ENCODE measurements around the gene GGA1.
"Not testable (repeated sequence)": the region's sequence is repeated elsewhere in the genome, so short reads cannot be mapped to it uniquely, and the experiment has no call there.

The GGA1 gene

DNA sequence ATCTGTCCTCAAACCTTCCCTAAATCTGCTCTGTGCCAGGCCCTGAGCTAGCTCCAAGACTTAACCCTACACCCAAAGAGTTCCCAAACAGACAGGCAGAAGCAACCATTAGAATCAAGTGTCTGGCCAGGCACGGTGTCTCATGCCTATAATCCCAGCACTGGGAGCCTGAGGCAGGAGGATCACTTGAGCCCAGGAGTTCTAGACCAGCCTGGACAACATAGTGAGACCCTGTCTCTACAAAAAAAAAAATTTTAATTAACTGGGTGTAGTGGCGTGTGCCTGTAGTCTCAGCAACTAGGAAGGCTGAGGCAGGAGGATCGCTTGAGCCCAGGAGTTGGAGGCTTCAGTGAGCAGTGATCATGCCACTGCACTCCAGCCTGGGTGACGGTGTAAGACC lies 47.9 kb downstream of the GGA1 start:
- DNase-seq, result not testable (repeated sequence)

DNA sequence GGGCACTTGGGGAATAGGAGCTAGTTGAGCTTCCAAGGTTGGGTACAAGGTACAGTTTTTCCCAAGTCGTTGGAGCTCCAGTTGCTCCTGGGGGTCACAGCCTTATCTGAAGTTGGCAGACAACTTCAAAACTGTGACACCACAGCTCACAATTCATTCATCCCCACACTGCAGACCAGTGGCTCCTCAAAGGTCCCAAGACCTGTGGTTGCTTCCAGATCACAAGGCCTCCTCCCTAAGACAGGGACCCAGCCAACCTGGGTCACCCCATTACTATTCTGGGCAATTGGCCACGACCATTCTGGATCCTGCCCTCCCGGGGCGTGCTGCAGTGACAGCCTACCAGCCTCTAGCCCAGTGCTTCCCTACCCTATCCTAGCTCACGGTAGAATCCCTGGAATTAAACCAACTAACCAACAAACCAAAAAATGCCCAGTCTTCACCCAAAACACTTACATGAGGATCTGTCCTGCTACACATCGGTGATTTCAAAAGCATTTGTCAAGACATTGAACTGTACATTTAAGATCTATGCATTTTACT lies 49.0 kb downstream of the GGA1 start:
- no peak for DNase-seq

DNA sequence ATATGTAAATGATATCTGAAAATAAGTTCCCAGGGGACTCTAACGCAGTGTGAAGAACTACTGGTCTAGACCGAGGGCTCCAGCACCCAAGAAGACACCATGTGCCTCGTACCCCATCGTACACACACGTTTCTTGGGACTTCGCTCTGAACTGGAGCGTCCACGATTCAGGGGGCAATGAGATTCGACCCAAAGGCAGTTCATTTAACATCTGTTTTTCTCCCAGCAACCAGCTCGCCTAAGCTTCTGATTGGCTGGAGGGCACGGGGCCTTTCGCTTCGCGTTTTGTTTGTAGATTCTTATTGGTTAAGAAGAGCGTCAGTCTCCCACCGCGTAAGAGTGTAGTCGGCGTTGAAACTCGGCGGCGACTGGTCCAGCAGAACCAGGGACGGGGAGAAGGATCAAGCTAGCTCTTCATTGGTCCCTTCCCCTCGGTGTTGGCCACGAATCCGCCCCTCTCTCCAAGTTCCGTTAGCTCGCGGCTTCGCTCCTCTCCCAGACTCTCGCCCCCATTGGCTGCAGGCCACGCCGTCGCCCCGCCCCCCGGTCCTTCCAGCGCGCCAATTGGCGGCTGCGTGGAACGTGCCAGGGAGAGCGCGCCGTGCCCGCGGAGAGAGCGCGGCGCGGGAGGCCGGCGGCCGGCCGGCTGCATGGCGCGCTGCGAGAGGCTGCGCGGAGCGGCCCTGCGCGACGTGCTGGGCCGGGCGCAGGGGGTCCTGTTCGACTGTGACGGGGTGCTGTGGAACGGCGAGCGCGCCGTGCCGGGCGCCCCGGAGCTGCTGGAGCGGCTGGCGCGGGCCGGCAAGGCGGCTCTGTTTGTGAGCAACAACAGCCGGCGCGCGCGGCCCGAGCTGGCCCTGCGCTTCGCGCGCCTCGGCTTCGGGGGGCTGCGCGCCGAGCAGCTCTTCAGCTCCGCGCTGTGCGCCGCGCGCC lies 49.8 kb downstream of the GGA1 start, which contains the start of gene PDXP:
Gene PDXP, plus strand, starts transcription at position 591 of the 933 bp plus-strand sequence. Its CDS starts 60 bp downstream, at position 651.
- DNase-seq, result peak; percentile 99

DNA sequence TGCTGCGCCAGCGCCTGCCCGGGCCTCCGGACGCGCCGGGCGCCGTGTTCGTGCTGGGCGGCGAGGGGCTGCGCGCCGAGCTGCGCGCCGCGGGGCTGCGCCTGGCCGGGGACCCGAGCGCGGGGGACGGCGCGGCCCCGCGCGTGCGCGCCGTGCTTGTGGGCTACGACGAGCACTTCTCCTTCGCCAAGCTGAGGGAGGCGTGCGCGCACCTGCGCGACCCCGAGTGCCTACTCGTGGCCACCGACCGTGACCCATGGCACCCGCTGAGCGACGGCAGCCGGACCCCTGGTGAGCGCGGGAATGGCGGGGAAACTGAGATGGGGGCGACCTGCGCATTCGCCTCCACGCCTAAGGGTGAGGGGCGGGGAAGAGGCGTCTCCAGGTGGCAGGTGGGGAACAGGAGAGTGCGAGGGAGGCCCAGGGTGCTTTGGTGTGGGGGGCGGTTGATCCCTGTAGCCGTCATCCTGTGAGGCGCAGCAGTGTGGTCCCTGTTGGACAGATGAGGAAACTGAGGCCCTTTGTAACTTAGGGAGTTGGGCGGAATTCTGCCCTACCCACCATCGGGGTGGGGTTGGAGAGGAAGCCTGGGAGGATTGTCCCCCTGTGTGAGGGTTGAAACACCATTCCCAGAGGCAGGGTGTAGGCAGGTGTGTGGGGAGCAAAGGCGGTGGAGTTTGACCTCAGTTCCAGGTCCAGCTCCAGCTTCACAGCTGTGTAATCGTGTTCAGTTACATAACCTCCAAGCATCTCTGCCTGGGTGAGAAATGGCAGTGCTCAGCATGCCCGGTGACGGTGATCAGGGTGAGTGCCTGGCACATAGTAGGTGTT lies 50.6 kb downstream of the GGA1 start:
- DNase-seq, result no peak

DNA sequence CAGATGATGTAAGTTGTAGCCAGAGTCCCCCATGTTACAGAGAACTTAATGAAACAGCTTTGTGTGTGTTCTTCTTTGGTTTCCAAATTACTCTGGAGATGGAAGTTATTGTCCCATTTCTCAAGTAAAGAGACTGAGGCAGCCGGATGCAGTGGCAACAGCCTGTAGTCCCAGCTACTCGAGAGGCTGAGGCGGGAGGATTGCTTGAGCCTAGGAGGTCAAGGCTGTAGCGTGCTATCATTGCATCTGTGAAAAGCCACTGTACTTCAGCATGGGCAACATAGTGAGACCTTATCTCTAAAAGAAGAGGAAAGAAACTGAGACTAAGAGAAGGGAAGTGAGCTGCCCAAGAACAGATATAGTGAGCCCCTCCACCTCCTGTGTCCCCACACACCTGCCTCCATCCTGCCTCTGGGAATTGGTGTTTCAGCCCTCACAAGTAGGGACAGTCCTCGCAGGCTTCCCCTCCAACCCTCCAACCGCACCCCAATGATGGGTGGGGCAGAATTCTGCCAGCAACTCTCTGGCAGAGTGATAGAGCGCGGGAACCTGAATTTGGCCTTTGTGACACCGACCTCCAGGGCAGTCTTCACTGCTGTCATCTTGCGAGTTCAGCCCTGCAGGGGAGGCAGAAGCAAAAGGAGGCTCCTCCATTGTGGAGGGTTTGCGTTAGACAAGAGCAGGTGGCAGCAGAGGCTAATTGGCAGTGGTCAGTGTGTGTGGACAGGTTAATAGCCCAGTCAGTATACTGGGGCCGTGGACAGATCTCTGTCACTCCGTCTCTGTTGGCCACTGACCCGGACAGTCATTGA lies 51.5 kb downstream of the GGA1 start:
- DNase-seq, result no peak

DNA sequence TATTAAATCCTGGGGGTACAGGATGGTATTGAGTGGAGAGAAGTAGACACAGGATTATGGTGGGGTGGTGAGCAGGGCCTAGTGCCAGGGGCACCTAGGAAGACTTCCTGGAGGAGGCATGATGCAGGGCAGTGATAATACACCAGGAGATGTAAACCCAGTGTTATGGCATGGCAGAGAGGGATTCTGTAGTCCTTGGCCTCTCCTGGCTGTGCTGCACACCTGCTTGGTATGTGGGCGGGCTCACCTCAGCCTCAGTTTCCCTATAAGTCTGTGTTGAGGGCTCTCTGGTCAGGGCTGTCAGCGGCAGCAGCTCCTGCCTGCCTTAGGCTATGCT lies 52.0 kb downstream of the GGA1 start:
- no peak for DNase-seq

DNA sequence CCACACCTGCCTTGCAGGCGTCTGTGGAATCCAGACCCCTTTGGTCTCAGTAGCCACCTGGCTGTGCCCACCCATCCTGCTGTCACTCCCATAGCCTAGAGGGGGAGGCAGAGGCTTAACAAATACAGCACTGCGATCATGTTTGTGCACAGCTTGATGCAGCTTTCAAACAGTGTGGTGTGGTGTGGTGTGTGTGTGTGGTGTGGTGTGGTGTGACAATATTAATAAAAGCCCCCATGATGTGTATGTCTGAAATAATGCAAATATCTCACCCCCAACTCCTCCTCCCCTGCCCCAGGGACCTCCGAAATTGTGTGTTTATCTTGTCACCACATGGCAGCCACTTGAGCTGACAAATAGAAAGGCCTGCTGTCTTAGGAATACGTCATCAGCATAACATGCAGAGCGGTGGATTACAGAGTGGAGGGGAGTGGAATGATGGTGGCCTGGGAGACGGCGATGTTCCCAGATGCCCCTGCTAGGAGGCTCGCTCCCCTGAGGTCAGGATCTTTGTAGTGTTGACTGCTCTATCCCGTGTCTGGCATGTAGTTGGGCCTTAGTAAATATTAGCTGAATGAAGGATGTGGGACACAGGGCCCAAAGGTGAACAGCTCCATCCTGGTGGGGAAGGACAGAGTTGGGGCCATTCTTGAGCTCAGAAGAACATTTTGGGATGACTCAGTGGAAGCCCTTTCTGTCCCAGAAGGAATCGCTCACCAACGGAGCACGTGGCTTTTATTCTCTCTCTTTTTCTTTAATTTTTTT lies 52.7 kb downstream of the GGA1 start:
- DNase-seq, result peak; percentile 42

DNA sequence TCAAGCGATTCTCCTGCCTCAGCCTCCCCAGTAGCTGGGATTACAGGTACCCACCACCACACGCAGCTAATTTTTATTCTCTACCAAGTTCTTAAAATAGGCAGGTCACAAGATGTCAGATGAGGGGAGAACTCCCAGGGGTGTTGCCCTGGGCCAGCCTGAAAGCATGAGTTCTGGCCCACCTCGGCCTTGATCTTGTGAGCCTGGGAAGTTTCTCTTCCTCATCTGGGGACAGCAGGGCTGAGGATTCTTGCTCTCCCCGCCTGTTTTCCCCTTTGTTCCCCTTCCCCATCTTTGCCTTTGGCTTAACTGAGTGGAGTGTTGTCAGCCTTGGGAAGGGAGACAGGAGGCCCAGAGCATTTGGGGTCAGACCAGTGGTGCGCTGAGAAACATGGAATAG lies 53.4 kb downstream of the GGA1 start:
- DNase-seq, result no peak

DNA sequence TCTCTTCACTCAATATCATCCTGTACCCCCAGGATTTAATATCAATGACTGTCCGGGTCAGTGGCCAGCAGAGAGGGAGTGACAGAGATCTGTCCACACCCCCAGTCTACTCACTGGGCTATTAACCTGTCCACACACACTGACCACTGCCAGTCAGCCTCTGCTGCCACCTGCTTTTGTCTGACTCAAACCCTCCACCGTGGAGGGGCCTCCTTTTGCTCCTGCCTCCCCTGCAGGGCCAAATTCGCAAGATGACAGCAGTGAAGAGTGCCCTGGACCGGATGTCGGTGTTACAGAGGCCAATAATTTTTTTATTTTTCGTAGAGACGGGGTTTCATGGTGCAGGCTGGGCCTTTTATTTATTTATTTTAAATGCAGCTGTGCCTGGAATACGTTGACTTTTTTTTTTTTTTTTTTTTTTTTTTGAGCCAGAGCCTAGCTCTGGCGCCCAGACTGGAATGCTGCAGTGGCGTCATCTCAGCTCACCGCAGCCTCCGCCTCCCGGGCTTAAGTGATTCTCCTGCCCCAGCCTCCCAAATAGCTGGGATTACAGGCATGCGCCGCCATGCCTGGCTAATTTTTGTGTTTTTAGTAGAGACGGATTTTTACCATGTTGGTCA lies 55.0 kb downstream of the GGA1 start:
- no peak for DNase-seq

DNA sequence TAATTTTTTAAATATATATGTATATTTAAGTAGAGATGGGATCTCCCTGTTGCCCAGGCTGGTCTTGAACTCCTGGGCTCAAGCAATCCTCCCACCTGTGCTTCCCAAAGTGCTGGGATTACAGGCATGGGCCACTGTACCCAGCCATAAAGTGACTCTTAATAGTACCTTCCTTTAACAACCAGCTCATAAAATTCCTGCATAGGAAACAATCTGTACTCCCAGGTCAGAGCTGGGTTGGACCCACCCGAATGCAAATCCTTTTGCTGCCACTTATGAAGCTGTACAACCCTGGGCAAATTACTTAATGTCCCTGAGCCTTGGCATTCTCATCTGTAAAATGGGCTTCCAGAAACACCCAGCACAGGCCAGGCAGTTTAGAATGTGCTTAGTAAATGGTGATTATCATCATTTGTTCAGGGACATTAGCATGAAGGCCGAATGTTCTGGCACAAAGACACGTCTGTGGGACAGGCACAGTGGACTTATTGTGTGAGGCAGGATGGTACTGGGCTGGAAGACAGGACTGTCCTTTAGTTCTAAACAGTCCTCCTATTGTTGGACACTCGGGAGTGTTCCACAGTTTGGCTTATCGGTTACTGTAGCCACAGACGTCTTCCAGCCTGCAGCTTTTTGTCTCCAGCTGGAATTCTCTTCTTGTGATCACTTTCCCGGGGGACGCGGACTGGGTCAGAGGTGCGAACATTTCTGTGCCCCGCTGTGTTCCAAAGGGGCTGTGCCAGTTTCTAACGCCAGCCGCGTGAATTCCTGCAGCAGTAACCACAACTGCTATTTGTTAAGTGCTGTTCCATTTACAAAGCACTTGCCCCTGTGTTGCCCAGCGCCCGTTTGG lies 55.8 kb downstream of the GGA1 start:
- DNase-seq, result no peak

DNA sequence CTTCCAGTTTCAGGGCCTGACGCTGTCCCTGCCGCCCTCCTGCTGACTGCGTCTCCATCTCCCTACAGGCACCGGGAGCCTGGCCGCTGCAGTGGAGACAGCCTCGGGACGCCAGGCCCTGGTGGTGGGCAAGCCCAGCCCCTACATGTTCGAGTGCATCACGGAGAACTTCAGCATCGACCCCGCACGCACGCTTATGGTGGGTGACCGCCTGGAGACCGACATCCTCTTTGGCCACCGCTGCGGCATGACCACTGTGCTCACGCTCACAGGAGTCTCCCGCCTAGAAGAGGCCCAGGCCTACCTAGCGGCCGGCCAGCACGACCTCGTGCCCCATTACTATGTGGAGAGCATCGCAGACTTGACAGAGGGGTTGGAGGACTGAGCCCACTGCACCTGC lies 56.9 kb downstream of the GGA1 start:
- DNase-seq, result no peak

DNA sequence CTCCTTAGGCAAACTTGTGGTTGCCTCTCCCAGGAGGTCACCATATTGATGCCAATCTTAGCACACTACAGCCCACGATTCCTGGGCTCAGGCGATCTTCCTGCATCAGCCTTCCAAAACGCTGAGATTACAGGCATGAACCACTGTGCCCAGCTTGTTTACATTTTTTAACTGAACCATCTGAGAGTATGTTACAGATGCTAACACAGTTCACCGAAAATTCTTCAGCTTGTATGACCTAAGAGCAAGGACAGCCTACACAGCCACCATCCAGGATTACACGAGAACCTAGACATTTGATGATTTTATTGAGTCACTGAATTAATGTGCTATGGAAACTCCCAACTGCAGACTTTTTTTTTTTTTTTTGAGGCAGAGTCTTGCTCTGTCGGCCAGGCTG lies 61.0 kb downstream of the GGA1 start:
- DNase-seq, result no peak

DNA sequence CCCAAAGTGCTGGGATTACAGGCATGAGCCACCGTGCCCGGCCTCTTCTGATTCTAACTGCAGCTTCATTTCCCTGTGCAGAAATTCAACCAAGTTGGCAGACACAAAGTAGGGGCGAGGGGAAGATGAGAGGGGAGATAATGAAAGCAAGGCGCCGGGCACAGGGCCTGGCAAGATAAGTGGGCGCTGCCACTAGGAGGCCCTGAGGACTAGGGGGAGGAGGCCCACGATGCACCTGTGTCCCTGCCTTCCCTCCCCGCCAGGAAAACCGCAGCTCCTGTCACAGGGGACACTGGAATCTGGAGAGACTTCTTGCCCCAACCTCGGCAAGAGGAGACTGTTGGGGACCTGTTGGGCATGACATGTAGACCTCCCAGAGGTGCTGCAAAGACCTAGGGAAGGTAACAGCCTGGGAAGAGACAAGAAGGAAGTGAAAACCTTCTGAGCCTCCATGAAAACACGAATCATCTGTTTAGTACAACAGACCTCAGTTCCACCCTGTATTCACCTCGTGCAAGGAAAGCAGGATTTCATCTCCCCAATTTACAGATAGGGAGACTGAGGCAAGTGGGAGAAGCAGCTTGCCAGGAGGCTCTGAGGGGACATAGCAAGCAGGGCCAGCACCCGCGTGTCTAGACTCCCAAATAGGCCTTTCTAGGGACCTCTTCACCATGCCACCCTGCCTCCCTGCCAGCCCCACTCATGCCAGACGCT lies 63.7 kb downstream of the GGA1 start:
- no peak for DNase-seq

DNA sequence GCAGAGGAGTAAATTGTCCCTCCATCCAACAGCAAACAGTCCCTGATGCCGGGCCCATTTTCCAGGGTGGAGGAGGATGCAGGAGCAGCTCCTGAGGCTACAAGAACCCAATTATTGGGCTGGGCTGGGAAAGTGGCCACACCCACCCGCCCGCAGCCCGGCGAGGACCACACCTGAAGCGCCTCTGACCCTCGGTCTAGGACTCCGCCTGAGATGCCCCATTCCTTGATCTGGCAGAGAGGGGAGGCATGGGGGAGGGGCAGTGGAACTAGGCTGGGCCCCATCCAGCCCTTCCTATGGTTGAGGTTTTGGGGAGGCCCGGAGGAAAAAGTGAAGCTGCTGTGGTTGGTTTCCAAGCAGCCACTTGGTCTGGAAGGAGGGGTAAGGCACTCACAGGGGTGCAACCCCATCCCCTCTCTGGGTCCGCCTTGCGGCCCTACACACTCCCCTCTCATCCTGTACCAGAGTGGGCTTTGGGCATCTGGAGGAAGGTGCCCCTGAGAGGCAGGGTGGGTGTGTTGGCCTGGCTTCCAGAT lies 64.4 kb downstream of the GGA1 start:
- DNase-seq, result no peak

DNA sequence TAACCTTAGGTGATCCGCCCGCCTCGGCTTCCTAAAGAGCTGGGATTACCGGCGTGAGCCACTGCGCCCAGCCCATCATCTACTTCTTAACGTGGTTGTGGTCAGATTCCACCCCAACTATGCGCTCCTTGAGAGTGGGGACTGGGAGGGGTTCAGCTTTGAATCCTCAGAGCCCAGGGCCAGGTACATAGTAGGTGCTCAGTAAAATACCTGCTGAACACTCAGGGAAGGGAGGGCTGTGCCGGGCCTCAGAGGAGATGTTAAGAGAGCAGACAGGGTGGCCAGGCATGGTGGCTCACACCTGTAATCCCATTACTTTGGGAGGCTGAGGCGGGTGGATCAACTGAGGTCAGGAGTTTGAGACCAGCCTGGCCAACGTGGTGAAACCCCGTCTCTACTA lies 65.6 kb downstream of the GGA1 start:
- no peak for DNase-seq

DNA sequence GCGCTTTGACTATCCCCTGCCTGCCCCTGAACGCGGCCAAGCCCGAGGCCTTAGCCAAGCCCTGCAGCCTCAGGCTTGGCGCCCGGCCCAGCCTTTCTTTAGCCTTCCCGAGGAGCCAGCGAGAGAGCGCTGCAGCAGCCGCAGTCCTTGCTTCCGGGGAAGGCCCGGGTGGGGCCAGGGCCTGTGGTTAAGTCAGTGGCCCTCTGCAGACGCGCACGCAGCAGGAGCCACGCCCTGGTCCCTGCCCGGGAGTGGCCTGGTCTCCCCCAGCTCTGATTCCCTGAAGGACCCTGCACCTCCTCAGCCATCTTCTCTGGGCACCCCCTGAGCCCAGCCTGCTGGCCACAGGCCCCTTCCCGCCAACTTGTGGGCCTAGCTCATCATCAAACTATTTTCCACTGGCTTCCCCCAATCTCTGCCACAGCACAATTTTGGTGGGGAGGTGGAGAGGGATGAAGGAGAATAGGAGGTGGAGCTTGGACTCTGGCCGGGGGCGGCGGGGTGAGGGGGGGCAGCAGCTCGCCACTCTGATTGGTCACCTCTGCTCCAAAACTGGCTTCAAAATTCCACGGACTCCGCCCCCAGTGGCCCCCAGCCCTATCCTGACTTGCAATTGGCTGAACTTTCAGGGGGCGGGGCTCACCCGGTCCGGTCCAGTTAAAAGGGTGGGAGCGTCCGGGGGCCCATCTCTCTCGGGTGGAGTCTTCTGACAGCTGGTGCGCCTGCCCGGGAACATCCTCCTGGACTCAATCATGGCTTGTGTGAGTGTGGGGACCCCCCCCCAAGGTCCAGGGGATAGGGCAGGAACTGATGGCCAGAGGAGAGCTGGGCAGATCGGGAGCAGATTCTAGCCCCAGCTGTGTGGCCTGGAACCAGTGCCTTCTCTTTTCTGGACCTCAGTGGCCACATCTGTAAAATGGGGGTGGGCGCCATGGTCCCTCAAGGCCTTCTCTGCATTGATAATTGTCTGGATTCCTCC lies 66.6 kb downstream of the GGA1 start, which contains the start of gene LGALS1:
Gene LGALS1, plus strand, starts transcription at position 686 of the 979 bp plus-strand sequence. Its CDS starts 67 bp downstream, at position 753.
- peak; percentile 71 for DNase-seq

DNA sequence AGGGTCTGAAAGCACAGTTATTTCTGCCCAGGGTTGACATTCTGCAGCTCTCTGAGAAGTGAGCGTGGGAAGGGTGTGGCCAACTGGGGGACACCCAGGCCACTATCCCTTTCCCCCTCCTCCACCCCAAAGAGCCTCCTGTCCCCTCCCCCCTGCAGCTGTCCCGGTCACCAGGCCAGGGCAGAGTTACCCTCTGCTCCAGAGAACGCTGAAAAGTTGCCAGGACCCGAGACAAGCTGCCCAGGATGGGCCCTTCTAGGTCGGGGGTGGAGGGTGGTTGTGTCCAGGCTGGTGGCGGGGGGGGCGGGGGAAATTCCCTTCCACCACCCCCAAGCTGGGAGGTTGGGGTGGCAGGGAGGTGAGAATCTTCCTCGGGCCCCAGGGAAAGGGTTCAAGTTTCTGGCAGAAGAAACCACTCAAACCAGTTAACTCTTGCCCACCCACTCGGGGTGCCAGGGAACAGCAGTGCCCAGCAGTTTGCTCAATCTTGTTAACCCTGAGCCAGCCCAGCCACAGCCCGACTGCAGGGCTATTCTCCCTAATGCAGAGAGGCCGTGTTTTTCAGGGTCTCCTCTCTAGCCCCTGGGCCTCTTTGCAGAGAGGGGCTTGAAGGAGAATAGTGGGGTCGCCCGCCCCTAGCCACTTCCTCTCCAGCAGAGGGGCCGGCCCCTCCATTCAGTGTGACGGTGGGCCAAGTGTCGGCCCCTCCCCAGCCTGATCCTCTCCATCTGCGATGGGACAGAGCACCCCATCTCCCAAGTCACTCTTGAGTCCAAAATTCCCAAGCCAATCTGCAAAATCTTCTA lies 67.5 kb downstream of the GGA1 start:
- peak; percentile 32 for DNase-seq
